Type B pancreatic cell (in vitro differentiated cells): ENCODE data around the gene NOC4L. TPM values are rescaled to one million over a fixed set of nuclear protein-coding genes. Genes with fewer than 3 reads are reported as not detected.
"Not testable (repeated sequence)": the region's sequence is repeated elsewhere in the genome, so short reads cannot be mapped to it uniquely, and the experiment has no call there.

Experiments
- DNase-seq: peaks from one replicate; pipeline ENCODE4 v3.0.0; 2021; ENCODE audit warnings: mixed read lengths; ENCODE audit not compliant: unreplicated experiment; ENCODE audit errors: extremely low spot score
- H3K27ac Mint-ChIP-seq: 2 replicates; pipeline ENCODE4 v1.8.0; 2021; ENCODE audit warnings: mild to moderate bottlenecking, mixed read lengths
- H3K27me3 Mint-ChIP-seq: 2 replicates; pipeline ENCODE4 v1.8.0; 2021; ENCODE audit warnings: mixed read lengths
- H3K36me3 Mint-ChIP-seq: 2 replicates; pipeline ENCODE4 v1.8.0; 2021; ENCODE audit warnings: mixed read lengths
- H3K4me1 Mint-ChIP-seq: one replicate; pipeline ENCODE4 v1.8.0; 2021; ENCODE audit warnings: mixed read lengths; ENCODE audit not compliant: unreplicated experiment
- H3K4me3 Mint-ChIP-seq: 2 replicates; pipeline ENCODE4 v1.8.0; 2021; ENCODE audit warnings: mild to moderate bottlenecking, mixed read lengths
- H3K9me3 Mint-ChIP-seq: 2 replicates; pipeline ENCODE4 v1.8.0; 2021; ENCODE audit warnings: mixed read lengths
- total RNA-seq: library from RNA; stranded (reverse); gene quantifications from 2 replicates; pipeline ENCODE4 v1.2.1, GENCODE V29; 2021; ENCODE audit warnings: low replicate concordance
- TF ChIP-seq, protein P1 (sequence below): fragments of 200-600 bp; sonication (generic); conservative IDR thresholded peaks from 2 replicates; pipeline ENCODE4 v1.5.0; 2021; ENCODE audit warnings: antibody characterized with exemption, mild to moderate bottlenecking

Gene NOC4L
- total RNA-seq, 1 donor from 2014 or later = 27.8 TPM

DNA sequence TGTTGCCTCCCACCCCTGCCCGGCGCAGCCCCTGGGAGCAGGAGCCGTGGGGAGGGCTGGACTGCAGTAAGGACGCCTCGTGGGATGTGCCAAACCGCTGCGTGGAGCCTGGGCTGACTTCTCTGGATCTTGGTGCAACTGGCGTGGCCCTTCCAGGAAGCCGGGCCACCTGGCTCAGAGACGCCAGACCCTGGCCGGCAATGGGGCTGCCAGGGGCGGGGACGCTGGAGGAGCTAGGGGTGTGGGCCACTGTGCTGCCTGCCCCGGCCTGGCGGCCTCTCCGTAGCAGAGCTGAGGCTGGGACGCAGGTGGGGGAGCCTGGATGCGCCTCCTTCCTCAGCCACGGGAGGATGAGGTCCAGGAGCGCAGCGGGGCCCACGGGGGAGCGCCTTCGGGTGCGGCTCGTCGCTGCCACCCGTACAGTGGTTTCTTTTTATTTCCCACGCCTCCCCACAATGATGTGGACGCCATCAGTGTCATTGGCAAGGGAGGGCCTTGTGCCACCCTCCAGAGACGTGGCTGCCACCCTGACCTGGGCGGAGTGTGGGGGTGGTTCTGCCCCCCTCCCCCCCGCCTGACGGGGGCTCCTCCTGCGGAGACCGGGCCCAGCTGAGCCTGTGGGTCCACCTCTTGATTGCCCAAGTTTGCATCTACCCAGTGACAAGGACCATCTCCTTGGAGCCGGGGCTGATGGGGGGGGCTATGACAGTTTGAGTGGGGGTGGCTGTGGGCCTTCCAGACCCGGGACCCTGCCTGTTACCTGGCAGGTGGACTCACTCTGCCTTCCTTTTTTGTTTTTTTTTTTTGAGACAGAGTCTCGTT is 11.4 kb upstream of the NOC4L start:
- peaks cover 20% of the 10 kb centered on the region for H3K36me3 Mint-ChIP-seq
- H3K27me3 Mint-ChIP-seq = no peaks in the 10 kb centered on the region
- peaks cover 4% of the 10 kb centered on the region for H3K9me3 Mint-ChIP-seq
- H3K4me1 Mint-ChIP-seq = no peaks in the 10 kb centered on the region
- H3K27ac Mint-ChIP-seq = no peak overlapping the region
- no peak for DNase-seq
- no peak overlapping the region for H3K4me3 Mint-ChIP-seq
- TF ChIP-seq, protein P1, sequence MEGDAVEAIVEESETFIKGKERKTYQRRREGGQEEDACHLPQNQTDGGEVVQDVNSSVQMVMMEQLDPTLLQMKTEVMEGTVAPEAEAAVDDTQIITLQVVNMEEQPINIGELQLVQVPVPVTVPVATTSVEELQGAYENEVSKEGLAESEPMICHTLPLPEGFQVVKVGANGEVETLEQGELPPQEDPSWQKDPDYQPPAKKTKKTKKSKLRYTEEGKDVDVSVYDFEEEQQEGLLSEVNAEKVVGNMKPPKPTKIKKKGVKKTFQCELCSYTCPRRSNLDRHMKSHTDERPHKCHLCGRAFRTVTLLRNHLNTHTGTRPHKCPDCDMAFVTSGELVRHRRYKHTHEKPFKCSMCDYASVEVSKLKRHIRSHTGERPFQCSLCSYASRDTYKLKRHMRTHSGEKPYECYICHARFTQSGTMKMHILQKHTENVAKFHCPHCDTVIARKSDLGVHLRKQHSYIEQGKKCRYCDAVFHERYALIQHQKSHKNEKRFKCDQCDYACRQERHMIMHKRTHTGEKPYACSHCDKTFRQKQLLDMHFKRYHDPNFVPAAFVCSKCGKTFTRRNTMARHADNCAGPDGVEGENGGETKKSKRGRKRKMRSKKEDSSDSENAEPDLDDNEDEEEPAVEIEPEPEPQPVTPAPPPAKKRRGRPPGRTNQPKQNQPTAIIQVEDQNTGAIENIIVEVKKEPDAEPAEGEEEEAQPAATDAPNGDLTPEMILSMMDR = no peak

DNA sequence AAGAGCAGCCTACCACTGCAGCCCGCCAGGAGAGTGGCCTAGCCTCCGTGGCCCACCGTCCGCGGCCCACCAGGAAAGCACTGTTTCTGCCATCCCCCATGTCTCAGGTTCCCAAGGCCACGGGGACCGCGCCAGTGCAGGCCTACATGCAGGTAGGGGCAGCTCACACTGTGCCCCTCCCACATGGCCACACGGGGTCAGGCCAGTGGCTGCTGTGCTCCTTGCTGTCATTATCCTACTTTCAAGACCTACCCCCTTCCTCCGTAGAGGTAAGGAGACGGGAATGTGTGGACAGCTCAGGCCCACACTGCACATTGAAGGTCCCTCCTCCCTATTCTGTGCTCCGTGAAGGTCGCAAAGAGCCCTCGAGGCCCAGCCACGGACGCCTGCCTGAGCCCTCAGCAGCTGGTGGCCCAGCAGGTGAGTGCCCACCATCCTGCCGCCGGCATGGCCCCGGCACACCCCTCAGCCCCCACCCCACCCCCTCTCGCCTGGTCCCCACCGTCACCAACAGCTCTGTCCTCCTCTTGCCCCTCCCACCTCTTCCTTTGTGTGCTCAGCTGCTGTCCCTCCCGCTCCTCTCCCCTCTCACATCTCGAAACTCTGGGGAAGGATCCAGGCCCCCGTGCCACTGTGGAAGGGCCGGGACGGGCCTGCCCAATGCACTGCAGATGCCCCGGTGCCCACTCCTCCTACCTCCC is 10.2 kb upstream of the NOC4L start:
- peaks cover 12% of the 10 kb centered on the region for H3K36me3 Mint-ChIP-seq
- no peak for DNase-seq
- no peak overlapping the region for H3K27ac Mint-ChIP-seq
- H3K4me3 Mint-ChIP-seq = no peak overlapping the region
- no peaks in the 10 kb centered on the region for H3K27me3 Mint-ChIP-seq
- TF ChIP-seq, protein P1 = no peak
- peaks cover 2% of the 10 kb centered on the region for H3K9me3 Mint-ChIP-seq
- H3K4me1 Mint-ChIP-seq = no peaks in the 10 kb centered on the region

DNA sequence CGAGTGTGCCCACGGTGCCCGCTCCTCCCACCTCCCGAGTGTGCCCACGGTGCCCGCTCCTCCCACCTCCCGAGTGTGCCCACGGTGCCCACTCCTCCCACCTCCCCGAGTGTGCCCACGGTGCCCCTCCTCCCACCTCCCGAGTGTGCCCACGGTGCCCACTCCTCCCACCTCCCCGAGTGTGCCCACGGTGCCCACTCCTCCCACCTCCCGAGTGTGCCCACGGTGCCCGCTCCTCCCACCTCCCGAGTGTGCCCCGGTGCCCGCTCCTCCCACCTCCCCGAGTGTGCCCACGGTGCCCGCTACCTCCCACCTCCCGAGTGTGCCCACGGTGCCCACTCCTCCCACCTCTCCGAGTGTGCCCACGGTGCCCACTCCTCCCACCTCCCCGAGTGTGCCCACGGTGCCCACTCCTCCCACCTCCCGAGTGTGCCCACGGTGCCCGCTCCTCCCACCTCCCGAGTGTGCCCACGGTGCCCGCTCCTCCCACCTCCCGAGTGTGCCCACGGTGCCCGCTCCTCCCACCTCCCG is 9.5 kb upstream of the NOC4L start:
- not testable (repeated sequence) for H3K27me3 Mint-ChIP-seq, H3K4me1 Mint-ChIP-seq, H3K4me3 Mint-ChIP-seq, DNase-seq, H3K27ac Mint-ChIP-seq, H3K9me3 Mint-ChIP-seq
- peaks cover 12% of the 10 kb centered on the region for H3K36me3 Mint-ChIP-seq

DNA sequence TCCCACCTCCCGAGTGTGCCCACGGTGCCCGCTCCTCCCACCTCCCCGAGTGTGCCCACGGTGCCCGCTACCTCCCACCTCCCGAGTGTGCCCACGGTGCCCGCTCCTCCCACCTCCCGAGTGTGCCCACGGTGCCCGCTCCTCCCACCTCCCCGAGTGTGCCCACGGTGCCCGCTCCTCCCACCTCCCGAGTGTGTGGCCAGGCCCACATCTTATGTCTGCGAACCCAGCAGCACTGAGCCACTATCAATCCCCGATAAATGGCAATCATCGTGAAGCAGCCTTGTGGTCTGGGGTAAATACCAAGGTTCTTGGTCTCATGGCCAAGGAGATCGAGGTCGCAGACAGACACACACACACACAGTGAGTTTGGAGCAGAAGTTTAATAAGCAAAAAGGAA is 8.0 kb upstream of the NOC4L start:
- H3K4me3 Mint-ChIP-seq, H3K27me3 Mint-ChIP-seq, DNase-seq, H3K9me3 Mint-ChIP-seq, H3K4me1 Mint-ChIP-seq: not testable (repeated sequence)
- Mint-ChIP-seq H3K27ac (peak overlapping the region; percentile 57), H3K36me3 (peaks cover 12% of the 10 kb centered on the region)

DNA sequence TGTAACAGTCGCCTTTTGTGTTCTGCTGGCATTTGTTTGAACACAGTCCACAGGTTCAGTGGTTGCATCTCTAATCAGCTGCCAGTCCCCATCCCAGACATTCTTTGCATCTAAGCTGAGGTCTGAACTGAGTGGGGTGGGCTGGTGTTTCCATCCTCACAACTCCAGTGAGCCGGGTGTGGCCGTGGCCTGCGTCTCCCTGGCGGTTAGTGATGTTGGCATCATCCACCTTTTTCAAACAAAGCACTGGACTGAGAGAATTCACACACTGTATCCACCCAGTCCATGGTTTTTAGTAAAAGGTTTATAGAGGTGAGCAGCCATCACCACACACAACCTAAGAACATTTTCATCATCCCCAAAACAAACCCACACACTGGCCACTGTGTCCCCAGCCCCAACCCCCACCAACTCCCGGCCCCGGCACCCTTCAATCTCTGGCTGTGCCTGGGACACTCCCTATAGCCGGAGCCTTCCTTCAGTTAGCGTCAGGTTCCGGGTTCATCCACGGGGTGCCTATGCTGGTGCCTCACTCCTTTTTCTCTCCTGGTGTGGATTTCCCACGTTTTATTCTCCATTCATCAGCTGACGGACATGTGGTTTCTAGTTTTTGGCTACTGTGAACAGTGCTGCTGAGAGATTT is 6.7 kb upstream of the NOC4L start:
- Mint-ChIP-seq H3K4me3 (no peak overlapping the region), H3K36me3 (peaks cover 7% of the 10 kb centered on the region), H3K27ac (no peak overlapping the region), H3K27me3 (no peaks in the 10 kb centered on the region), H3K4me1 (no peaks in the 10 kb centered on the region), H3K9me3 (no peaks in the 10 kb centered on the region)
- TF ChIP-seq, protein P1 = no peak
- DNase-seq = no peak

DNA sequence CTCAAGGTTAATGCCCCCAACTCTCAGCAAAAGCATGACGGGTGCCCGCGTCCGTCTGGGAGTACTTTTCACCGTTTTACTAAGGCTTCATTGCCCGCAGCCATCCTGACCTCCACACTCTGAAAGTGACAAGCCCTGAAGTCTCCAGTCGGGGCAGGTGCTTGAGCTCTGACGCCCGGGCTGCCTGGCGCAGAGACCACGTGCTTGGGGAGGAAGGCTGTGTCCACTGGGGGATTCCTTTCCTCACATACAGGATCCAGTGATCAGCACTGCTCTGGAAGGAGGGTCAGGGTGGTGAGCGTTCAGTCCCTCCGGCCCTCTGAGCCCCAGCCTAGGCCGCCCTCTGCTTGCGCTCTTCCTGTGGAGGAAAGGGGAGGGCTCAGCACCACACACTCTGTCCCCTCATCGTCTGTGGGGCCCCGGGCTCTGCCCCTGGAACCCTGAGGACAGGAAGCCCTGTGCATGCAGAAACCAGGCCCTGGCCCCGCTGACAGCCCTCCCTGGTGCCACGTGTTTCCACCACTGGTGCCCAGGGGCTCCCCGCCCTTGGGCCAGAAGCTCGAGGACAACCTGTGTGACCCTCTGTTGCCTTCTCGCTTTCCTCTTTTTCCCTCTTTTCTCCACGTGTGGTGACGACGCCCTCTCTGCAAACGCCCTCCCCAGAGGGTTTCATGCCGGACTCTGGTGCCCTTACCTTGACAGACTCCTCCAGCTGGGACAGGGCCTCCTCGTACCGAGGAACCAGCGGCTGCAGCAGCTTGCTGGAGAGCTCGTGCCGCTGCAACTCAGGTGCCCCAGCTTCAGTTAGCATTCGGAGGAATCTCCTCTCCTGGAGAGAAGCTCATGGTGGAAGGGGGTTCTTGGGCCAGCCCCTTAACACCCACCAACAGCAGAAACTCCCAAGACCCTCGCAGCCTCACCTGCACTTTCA is 5.1 kb upstream of the NOC4L start:
- no peak overlapping the region for H3K27ac Mint-ChIP-seq
- H3K9me3 Mint-ChIP-seq = no peaks in the 10 kb centered on the region
- peaks cover 10% of the 10 kb centered on the region for H3K36me3 Mint-ChIP-seq
- no peaks in the 10 kb centered on the region for H3K27me3 Mint-ChIP-seq
- TF ChIP-seq, protein P1 = no peak
- DNase-seq = no peak
- peaks cover 4% of the 10 kb centered on the region for H3K4me1 Mint-ChIP-seq
- H3K4me3 Mint-ChIP-seq = no peak overlapping the region
